K562 (cell line): Measurements from ENCODE around the gene SMC4. TPM values are rescaled to one million over a fixed set of nuclear protein-coding genes. Genes with fewer than 3 reads are reported as not detected.
A peak's percentile ranks its signal among the peaks of the same experiment; 100 is the strongest.

Experiments used
- C11orf30 ChIP-seq: fragments of 450-650 bp; IDR thresholded peaks from 2 replicates; pipeline ENCODE4 v1.6.1; 2016; ENCODE audit warnings: low read depth, mild to moderate bottlenecking
- HNRNPL ChIP-seq: fragments of 200-400 bp; formaldehyde crosslinking; IDR thresholded peaks from 2 replicates; pipeline ENCODE4 v1.6.1; 2017; ENCODE audit warnings: low read depth, mild to moderate bottlenecking, low read length
- KAT7 ChIP-seq: sonication (generic); formaldehyde crosslinking; IDR thresholded peaks from 2 replicates; pipeline ENCODE4 v1.8.0; 2022; ENCODE audit warnings: missing genetic modification reagents, mild to moderate bottlenecking, borderline replicate concordance
- MEF2A ChIP-seq: IDR thresholded peaks from 2 replicates; pipeline ENCODE4 v1.6.1; 2011; ENCODE audit warnings: low read depth, mild to moderate bottlenecking, low read length, moderate library complexity; ENCODE audit not compliant: control insufficient read depth
- MIER1 ChIP-seq: fragments of 450-650 bp; IDR thresholded peaks from 2 replicates; pipeline ENCODE4 v1.6.1; 2016; ENCODE audit warnings: antibody characterized with exemption, mild to moderate bottlenecking, low read depth
- POLR2AphosphoS5 ChIP-seq: IDR thresholded peaks from 2 replicates; pipeline ENCODE4 v1.6.1; 2011; ENCODE audit warnings: mild to moderate bottlenecking, low read depth, low read length, moderate library complexity; ENCODE audit not compliant: control insufficient read depth, insufficient read depth
- POLR2H ChIP-seq: IDR thresholded peaks from 2 replicates; pipeline ENCODE4 v1.6.1; 2016; ENCODE audit warnings: missing genetic modification characterization, low read depth, mild to moderate bottlenecking, control low read depth, missing compliant biosample characterization, moderate library complexity
- RAD21 ChIP-seq, 2 experiments: fragments of 250-450 bp in 1 of 2; fragments of 450-650 bp in 1 of 2; sonication (Bioruptor Pico) in 1 of 2; formaldehyde crosslinking in 1 of 2; IDR thresholded peaks in 1 of 2; conservative IDR thresholded peaks in 1 of 2; 2 replicates each; pipeline versions ENCODE4 v1.4.0 to v1.8.0; 2020 to 2022; ENCODE audit warnings: mild to moderate bottlenecking in 2 of 2, moderate library complexity in 1 of 2
- SMC3 ChIP-seq: conservative IDR thresholded peaks from 2 replicates; pipeline ENCODE4 v1.6.1; 2011; ENCODE audit warnings: low read depth, low read length, improper control_type of control experiment; ENCODE audit not compliant: insufficient read depth
- ZNF24 ChIP-seq: fragments of 450-650 bp; IDR thresholded peaks from 2 replicates; pipeline ENCODE4 v1.6.1; 2016
- ZNF384 ChIP-seq: IDR thresholded peaks from 2 replicates; pipeline ENCODE4 v1.6.1; 2012; ENCODE audit warnings: low read depth, low read length, improper control_type of control experiment
- polyA plus RNA-seq, 8 experiments: library from polyadenylated mRNA; depleted of rRNA in 4 of 8; stranded (reverse) in 5 of 8; unstranded in 3 of 8; fragments of >200 nt; fragmentation: Nextera tagmentation in 2 of 8; fragmentation: Illumina TruSeq in 1 of 8; extraction: Ambion mirVana in 2 of 8; extraction: Trizol in 1 of 8; gene quantifications; 2 replicates each; pipeline versions ENCODE4 v1.2.1 to v1.2.3, GENCODE V29; 2011 to 2014; ENCODE audit warnings: inconsistent platforms in 1 of 8, missing spikeins in 1 of 8
- total RNA-seq, 7 experiments: library from RNA; depleted of rRNA in 6 of 7; stranded (reverse); fragments of >200 nt in 6 of 7; fragmentation: Illumina TruSeq in 2 of 7; extraction: Trizol in 2 of 7; gene quantifications; 2 replicates each; pipeline versions ENCODE4 v1.2.1 to v1.2.3, GENCODE V29; 2011 to 2021; ENCODE audit warnings: low replicate concordance in 1 of 7
- TF ChIP-seq, protein P1 (sequence below): fragments of 250-450 bp; sonication (Bioruptor Pico); IDR thresholded peaks from 2 replicates; pipeline ENCODE4 v1.8.0; 2021; ENCODE audit warnings: moderate library complexity, mild to moderate bottlenecking, inconsistent platforms
- TF ChIP-seq, protein P2 (sequence below): fragments of 450-650 bp; formaldehyde crosslinking; IDR thresholded peaks from 2 replicates; pipeline ENCODE4 v1.4.0; 2020; ENCODE audit warnings: mild to moderate bottlenecking
- TF ChIP-seq, protein P3 (sequence below): sonication (generic); formaldehyde crosslinking; IDR thresholded peaks from 2 replicates; pipeline ENCODE4 v1.8.0; 2023; ENCODE audit warnings: mild to moderate bottlenecking, missing genetic modification reagents
- TF ChIP-seq, protein P4 (sequence below), 3 experiments: IDR thresholded peaks in 2 of 3; conservative IDR thresholded peaks in 1 of 3; 2 replicates each; pipeline ENCODE4 v1.5.1; 2011 to 2012; ENCODE audit warnings: low read length in 3 of 3, mild to moderate bottlenecking in 3 of 3, control low read depth in 2 of 3, improper control_type of control experiment in 1 of 3, inconsistent platforms in 1 of 3, low read depth in 1 of 3, mixed read lengths in 1 of 3, moderate library complexity in 1 of 3; ENCODE audit not compliant: insufficient read depth in 2 of 3
- TF ChIP-seq, protein P5 (sequence below): fragments of 450-650 bp; IDR thresholded peaks from 2 replicates; pipeline ENCODE4 v1.6.1; 2017; ENCODE audit warnings: antibody characterized with exemption, mild to moderate bottlenecking

Gene SMC4
- total and polyA plus RNA-seq, 9 of the 15 experiments (the other 6 are each of a cell fraction or from before 2014, with no cell fraction given), result 87.9 to 347 (median 176) TPM

DNA sequence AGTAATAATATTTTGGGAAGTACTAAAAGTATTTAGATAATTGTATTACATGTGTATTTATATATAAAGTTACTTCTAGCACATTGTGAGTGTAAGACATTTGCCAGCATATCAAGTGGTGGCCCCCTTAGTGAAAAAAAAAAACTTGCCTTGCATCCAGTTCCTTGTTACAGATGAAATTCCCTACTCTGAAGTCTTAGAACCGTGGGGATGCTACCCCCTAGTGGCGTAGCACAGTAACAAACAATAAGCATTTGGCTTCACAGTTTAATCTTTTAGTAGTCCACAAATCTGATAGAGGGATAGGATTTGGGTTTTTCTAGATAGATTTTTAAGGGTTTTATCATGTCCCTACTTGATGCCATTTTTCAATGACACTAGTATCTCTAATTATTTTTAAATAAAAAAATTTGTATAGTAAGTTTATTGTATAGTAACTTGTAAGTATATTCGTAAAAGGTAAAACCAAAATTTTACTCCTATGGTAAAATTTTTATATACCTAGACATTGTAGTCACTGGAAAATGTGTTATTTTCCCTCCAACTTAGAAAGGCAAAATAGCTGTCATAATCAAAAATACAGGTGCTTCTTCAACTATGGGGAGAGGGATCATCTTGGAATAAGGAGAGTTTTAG, 14.3 kb downstream of the SMC4 start (continued):
- TF ChIP-seq, protein P1, sequence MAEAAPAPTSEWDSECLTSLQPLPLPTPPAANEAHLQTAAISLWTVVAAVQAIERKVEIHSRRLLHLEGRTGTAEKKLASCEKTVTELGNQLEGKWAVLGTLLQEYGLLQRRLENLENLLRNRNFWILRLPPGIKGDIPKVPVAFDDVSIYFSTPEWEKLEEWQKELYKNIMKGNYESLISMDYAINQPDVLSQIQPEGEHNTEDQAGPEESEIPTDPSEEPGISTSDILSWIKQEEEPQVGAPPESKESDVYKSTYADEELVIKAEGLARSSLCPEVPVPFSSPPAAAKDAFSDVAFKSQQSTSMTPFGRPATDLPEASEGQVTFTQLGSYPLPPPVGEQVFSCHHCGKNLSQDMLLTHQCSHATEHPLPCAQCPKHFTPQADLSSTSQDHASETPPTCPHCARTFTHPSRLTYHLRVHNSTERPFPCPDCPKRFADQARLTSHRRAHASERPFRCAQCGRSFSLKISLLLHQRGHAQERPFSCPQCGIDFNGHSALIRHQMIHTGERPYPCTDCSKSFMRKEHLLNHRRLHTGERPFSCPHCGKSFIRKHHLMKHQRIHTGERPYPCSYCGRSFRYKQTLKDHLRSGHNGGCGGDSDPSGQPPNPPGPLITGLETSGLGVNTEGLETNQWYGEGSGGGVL, result no peak
- 0 out of 2 replicates have a peak, but pooled peaks have one; percentile 48 for TF ChIP-seq POLR2H (tag)
- 0 out of 2 replicates have a peak, but pooled peaks have one; percentile 22 for TF ChIP-seq SMC3
- TF ChIP-seq MIER1, result no peak
- TF ChIP-seq ZNF24, result no peak
- TF ChIP-seq, protein P2, sequence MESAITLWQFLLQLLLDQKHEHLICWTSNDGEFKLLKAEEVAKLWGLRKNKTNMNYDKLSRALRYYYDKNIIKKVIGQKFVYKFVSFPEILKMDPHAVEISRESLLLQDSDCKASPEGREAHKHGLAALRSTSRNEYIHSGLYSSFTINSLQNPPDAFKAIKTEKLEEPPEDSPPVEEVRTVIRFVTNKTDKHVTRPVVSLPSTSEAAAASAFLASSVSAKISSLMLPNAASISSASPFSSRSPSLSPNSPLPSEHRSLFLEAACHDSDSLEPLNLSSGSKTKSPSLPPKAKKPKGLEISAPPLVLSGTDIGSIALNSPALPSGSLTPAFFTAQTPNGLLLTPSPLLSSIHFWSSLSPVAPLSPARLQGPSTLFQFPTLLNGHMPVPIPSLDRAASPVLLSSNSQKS (CRISPR knock-in tag), result no peak
- TF ChIP-seq, protein P3, sequence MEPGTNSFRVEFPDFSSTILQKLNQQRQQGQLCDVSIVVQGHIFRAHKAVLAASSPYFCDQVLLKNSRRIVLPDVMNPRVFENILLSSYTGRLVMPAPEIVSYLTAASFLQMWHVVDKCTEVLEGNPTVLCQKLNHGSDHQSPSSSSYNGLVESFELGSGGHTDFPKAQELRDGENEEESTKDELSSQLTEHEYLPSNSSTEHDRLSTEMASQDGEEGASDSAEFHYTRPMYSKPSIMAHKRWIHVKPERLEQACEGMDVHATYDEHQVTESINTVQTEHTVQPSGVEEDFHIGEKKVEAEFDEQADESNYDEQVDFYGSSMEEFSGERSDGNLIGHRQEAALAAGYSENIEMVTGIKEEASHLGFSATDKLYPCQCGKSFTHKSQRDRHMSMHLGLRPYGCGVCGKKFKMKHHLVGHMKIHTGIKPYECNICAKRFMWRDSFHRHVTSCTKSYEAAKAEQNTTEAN (CRISPR knock-in tag), result no peak
- TF ChIP-seq, protein P4, sequence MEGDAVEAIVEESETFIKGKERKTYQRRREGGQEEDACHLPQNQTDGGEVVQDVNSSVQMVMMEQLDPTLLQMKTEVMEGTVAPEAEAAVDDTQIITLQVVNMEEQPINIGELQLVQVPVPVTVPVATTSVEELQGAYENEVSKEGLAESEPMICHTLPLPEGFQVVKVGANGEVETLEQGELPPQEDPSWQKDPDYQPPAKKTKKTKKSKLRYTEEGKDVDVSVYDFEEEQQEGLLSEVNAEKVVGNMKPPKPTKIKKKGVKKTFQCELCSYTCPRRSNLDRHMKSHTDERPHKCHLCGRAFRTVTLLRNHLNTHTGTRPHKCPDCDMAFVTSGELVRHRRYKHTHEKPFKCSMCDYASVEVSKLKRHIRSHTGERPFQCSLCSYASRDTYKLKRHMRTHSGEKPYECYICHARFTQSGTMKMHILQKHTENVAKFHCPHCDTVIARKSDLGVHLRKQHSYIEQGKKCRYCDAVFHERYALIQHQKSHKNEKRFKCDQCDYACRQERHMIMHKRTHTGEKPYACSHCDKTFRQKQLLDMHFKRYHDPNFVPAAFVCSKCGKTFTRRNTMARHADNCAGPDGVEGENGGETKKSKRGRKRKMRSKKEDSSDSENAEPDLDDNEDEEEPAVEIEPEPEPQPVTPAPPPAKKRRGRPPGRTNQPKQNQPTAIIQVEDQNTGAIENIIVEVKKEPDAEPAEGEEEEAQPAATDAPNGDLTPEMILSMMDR (IDR thresholded peaks at IDR 0.05 in 2 of 3, conservative IDR thresholded peaks at IDR 0.05 in 1 of 3; ENCODE audit: insufficient read depth in 2 of 3, low read depth in 1 of 3, low read length in 3 of 3), result peak; percentile 58 to 77 (median 75)
- TF ChIP-seq MEF2A, result no peak
- TF ChIP-seq, protein P5, sequence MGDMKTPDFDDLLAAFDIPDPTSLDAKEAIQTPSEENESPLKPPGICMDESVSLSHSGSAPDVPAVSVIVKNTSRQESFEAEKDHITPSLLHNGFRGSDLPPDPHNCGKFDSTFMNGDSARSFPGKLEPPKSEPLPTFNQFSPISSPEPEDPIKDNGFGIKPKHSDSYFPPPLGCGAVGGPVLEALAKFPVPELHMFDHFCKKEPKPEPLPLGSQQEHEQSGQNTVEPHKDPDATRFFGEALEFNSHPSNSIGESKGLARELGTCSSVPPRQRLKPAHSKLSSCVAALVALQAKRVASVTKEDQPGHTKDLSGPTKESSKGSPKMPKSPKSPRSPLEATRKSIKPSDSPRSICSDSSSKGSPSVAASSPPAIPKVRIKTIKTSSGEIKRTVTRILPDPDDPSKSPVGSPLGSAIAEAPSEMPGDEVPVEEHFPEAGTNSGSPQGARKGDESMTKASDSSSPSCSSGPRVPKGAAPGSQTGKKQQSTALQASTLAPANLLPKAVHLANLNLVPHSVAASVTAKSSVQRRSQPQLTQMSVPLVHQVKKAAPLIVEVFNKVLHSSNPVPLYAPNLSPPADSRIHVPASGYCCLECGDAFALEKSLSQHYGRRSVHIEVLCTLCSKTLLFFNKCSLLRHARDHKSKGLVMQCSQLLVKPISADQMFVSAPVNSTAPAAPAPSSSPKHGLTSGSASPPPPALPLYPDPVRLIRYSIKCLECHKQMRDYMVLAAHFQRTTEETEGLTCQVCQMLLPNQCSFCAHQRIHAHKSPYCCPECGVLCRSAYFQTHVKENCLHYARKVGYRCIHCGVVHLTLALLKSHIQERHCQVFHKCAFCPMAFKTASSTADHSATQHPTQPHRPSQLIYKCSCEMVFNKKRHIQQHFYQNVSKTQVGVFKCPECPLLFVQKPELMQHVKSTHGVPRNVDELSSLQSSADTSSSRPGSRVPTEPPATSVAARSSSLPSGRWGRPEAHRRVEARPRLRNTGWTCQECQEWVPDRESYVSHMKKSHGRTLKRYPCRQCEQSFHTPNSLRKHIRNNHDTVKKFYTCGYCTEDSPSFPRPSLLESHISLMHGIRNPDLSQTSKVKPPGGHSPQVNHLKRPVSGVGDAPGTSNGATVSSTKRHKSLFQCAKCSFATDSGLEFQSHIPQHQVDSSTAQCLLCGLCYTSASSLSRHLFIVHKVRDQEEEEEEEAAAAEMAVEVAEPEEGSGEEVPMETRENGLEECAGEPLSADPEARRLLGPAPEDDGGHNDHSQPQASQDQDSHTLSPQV, result 0 out of 2 replicates have a peak, but pooled peaks have one; percentile 23
- no peak for TF ChIP-seq HNRNPL
- no peak for TF ChIP-seq C11orf30
- peak; percentile 34; the same call in 1 of the 2 replicates for TF ChIP-seq POLR2AphosphoS5
- TF ChIP-seq KAT7 (CRISPR knock-in tag), result no peak
- TF ChIP-seq RAD21 (CRISPR knock-in tag; conservative IDR thresholded peaks at IDR 0.05 in 1 of 2, IDR thresholded peaks at IDR 0.05 in 1 of 2), result peak; percentile 60 to 79
- TF ChIP-seq ZNF384, result peak; percentile 85
